ENCODE data around the gene UROD. TPM values are rescaled to one million over a fixed set of nuclear protein-coding genes. Genes with fewer than 3 reads are reported as not detected.
"Not testable (repeated sequence)": the region's sequence is repeated elsewhere in the genome, so short reads cannot be mapped to it uniquely, and the experiment has no call there.

UROD gene
- total RNA-seq, 2 experiments from 2014 or later, result 66.4 to 70.7 TPM

DNA sequence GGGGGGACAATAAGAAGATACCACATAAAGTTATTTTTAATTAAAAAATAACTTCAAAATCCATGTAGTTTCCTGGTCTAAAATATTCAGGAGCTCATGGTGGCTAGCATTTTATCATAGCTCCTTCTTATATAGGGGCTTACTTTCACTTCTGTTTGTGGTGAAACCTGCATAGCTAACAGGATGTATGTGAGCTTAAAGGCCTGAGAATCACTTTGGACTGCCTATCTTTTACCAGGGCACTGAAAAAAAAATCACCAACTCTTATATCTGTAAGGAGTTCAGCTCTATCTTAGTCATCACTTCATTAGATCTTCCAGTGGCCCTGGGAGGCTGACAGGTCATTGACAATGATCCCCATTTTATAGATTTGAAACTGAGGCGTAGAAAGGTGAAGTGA is 21.3 kb downstream of the UROD start:
- POLR2A ChIA-PET, result no interaction called here
- H3K27ac Mint-ChIP-seq, result peak overlapping the region; percentile 58
- peaks cover 14% of the 10 kb centered on the region for H3K4me1 Mint-ChIP-seq
- H3K36me3 Mint-ChIP-seq (ENCODE audit: low read depth), result no peaks in the 10 kb centered on the region
- CTCF ChIA-PET, result no interaction called here
- DNase-seq, result no peak
- H3K4me3 Mint-ChIP-seq, result no peak overlapping the region
- H3K9me3 Mint-ChIP-seq, result no peaks in the 10 kb centered on the region
- H3K27me3 Mint-ChIP-seq, result no peaks in the 10 kb centered on the region

DNA sequence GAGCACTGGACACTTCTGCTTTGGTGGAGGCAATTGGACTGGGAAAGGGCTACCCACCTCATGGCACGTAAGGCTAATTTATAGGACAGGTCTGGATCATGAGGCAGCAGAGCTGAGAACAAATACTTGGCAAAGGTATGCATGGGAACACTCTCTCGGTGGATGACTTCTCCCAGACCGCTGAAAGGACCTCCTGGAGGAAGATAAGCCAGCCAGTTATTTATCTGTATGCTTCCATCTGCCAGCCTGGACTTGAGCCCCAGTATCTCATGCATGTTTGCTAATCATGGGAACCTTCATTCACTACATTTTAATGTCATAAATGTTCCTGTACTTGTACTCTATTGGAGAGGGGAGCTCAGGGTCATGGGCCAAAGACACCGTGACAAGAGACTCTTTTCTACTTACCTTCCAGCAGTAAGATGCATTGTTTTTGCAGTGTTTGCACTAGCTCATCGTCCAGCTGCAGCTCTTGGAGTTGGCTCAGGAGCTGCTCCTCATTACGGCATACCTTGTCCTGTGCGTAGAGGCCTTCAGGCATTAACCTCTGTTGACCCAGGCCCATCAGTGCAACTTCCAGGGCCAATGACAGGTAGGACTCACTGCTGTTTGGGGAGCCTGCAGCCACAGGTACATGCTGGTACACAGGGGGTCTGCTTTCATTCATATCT is 23.7 kb downstream of the UROD start:
- Mint-ChIP-seq H3K36me3 (ENCODE audit: low read depth) (no peaks in the 10 kb centered on the region), H3K9me3 (no peaks in the 10 kb centered on the region), H3K27me3 (no peaks in the 10 kb centered on the region), H3K27ac (no peak overlapping the region), H3K4me1 (peaks cover 12% of the 10 kb centered on the region), H3K4me3 (no peak overlapping the region)
- no peak for DNase-seq
- CTCF ChIA-PET, result interaction anchor here (1.0 to 1.2 kb wide), 2 partner anchors 17 to 264 kb away, joined by 3 read pairs; no protein-coding TSS in a partner anchor
- POLR2A ChIA-PET, result no interaction called here

DNA sequence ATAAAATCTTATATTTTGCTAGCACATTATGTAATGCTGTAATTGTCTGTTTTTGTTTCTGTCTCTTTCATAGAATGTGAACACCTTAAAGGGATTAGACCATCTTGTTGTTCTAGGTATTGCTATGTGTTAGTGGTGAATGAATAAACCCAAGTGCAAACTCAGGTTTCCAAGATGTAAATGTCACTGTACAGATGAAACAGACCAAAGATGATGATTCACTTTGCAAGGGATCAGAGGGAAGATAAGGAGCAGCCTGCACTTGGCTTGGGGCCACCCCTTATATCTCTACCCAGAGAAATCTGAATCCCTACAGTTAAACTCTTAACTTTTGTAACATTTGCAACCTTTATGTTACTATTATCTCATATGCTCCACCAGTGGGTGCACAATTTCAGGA is 25.4 kb downstream of the UROD start:
- Mint-ChIP-seq H3K27ac (no peak overlapping the region), H3K4me3 (no peak overlapping the region), H3K4me1 (peaks cover 12% of the 10 kb centered on the region), H3K36me3 (ENCODE audit: low read depth) (no peaks in the 10 kb centered on the region), H3K9me3 (no peaks in the 10 kb centered on the region), H3K27me3 (no peaks in the 10 kb centered on the region)
- DNase-seq, result no peak
- POLR2A ChIA-PET, result no interaction called here
- CTCF ChIA-PET, result no interaction called here

DNA sequence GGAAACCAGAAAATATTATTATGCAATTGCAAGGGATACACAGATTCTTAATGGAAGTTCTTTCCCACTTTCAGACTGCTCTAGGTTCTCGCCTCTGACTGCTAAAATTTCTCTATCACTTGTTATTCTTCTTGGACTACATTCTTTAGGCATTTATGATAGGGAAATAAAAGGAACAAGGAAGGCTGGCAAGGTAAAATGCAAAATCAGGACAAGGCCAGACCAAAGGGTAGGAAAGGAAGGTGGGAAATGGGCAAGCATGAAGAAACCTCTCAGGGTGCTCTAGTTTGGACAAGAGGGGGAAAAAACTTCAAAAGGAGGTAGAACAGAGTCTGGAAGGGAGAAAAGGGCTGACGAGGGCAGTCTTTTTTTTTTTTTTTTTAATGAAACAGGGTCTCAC is 26.2 kb downstream of the UROD start:
- Mint-ChIP-seq H3K27ac (no peak overlapping the region), H3K36me3 (ENCODE audit: low read depth) (no peaks in the 10 kb centered on the region), H3K4me3 (no peak overlapping the region), H3K9me3 (no peaks in the 10 kb centered on the region), H3K4me1 (peaks cover 8% of the 10 kb centered on the region), H3K27me3 (no peaks in the 10 kb centered on the region)
- DNase-seq, result no peak
- POLR2A ChIA-PET, result no interaction called here
- CTCF ChIA-PET, result no interaction called here

DNA sequence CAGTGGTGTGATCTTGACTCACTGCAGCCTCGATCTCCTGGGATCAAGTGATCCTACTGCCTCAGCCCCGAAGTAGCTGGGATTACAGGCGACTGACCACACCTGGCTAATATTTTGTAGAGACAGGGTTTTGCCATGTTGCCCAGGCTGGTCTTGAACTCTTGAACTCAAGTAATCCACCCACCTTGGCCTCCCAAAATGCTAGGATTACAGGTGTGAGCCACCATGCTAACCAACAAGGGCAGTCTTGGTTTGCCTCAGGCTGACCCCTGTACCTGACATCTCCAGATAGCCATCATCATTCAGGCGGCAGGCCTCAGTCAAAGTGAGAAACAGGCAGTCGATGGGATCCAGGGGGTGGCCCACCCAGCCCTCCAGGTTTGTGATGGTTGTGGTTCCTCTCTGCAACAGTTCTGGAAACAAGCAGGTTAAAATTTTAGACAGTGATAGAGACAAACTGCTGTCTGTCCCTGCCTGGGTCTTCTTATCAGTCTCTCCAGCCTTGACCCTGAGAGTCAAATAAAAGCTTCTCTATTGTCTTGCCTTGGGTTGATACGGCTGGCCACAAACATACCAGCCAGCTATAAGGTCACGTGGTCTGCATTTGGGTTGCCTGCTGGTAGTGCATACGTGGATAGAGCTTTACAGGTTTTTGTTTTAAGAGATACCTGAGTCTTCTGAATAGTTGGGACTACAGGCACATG is 26.8 kb downstream of the UROD start:
- no peaks in the 10 kb centered on the region for H3K27me3 Mint-ChIP-seq
- POLR2A ChIA-PET, result no interaction called here
- DNase-seq, result no peak
- H3K27ac Mint-ChIP-seq, result no peak overlapping the region
- CTCF ChIA-PET, result no interaction called here
- H3K36me3 Mint-ChIP-seq (ENCODE audit: low read depth), result no peaks in the 10 kb centered on the region
- H3K4me3 Mint-ChIP-seq, result no peak overlapping the region
- no peaks in the 10 kb centered on the region for H3K9me3 Mint-ChIP-seq
- peaks cover 4% of the 10 kb centered on the region for H3K4me1 Mint-ChIP-seq

DNA sequence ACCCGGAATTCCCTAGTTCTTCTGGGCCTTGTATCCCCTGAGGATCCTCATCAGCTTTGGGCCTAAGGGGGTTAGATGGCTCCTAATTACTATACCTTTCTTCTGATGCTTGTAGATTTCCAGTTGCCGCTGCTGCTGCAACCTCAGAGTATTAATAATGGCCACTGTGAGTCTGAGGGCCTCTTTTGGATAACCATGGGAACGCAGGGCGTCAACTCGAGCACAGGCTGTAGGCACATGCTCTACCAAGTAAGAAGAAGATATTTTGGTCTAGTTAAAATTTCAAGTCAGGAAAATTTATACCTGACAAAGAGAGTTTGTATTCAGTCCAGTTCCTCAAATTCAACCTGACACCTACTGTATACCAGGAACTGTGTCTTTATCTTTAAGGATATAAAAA is 28.2 kb downstream of the UROD start:
- no peak overlapping the region for H3K27ac Mint-ChIP-seq
- ChIA-PET POLR2A (no interaction called here), CTCF (interaction anchor here (2.2 kb wide), 1 partner anchor 26 kb away, joined by 5 read pairs; no protein-coding TSS in a partner anchor)
- no peaks in the 10 kb centered on the region for H3K9me3 Mint-ChIP-seq
- no peaks in the 10 kb centered on the region for H3K27me3 Mint-ChIP-seq
- no peak for DNase-seq
- H3K4me3 Mint-ChIP-seq, result no peak overlapping the region
- H3K4me1 Mint-ChIP-seq, result peaks cover 4% of the 10 kb centered on the region
- H3K36me3 Mint-ChIP-seq (ENCODE audit: low read depth), result no peaks in the 10 kb centered on the region

DNA sequence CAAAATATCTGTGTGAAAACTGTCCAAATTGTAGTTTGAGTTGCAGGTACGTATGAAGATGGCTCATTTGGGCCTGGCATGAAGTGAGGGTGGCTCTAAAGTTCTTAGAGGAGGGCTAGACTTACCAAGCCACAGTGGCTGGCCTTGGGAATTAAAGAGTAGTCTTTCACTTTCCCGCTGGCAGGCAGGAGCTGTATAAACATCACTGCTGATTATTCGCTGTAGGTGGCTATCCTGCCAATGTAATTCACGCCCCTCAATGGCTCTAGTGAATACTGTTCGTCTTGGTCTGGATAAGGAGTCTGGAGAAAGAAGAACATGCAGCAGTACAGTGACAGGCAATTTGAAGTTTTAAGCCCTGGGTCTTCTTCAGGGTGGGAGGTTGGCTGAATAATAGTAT is 31.0 kb downstream of the UROD start:
- POLR2A ChIA-PET, result interaction anchor here (0.6 kb wide), 1 partner anchor 162 kb away, joined by 4 read pairs; no protein-coding TSS in a partner anchor
- no peak for DNase-seq
- Mint-ChIP-seq H3K27ac (no peak overlapping the region), H3K9me3 (no peaks in the 10 kb centered on the region), H3K36me3 (ENCODE audit: low read depth) (no peaks in the 10 kb centered on the region), H3K27me3 (no peaks in the 10 kb centered on the region), H3K4me1 (no peaks in the 10 kb centered on the region), H3K4me3 (no peak overlapping the region)
- CTCF ChIA-PET, result no interaction called here

DNA sequence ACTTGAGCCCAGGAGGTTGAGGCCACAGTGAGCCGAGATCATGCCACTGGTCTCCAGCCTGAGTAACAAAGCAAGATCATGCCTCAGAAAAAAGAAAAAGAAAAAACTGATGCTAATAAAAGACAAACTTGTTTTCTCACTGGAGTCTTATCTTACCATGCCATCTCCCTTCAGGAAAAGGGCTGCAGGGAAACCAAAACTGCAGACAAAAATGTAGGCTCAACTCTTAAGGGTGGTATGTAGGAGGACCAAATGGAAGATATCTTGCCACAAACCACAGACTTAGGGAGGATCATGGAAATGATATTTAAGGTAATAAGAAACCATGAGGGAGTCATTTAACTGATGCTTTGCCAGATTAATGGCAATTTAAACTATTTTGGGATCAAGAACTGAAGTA is 32.9 kb downstream of the UROD start:
- H3K27me3 Mint-ChIP-seq, result no peaks in the 10 kb centered on the region
- H3K4me3 Mint-ChIP-seq, result no peak overlapping the region
- H3K27ac Mint-ChIP-seq, result no peak overlapping the region
- H3K36me3 Mint-ChIP-seq (ENCODE audit: low read depth), result peaks cover 3% of the 10 kb centered on the region
- H3K9me3 Mint-ChIP-seq, result no peaks in the 10 kb centered on the region
- CTCF ChIA-PET, result no interaction called here
- POLR2A ChIA-PET, result no interaction called here
- peaks cover 3% of the 10 kb centered on the region for H3K4me1 Mint-ChIP-seq
- no peak for DNase-seq

DNA sequence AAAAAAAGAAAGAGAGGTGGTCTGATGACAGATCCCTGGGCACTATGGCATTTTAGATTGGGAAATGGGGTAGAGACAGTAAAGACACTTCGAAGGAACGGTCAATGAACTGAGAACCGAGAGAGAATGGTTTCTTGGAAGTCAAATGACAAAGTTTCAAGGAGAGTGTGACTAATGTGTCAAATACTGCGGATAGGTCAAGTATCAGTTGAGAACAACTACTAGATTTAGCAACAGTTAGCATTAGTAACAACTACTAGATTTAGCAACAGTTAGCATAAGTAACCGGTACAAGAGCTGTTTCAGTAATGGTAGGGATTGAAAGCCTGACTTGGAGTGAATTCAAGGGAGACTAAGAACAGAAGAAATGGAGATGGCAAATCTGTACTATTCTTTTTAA is 35.0 kb downstream of the UROD start:
- POLR2A ChIA-PET, result no interaction called here
- Mint-ChIP-seq H3K4me1 (peaks cover 17% of the 10 kb centered on the region), H3K27me3 (no peaks in the 10 kb centered on the region), H3K27ac (no peak overlapping the region), H3K36me3 (ENCODE audit: low read depth) (peaks cover 3% of the 10 kb centered on the region), H3K4me3 (no peak overlapping the region), H3K9me3 (no peaks in the 10 kb centered on the region)
- CTCF ChIA-PET, result no interaction called here
- DNase-seq, result no peak

DNA sequence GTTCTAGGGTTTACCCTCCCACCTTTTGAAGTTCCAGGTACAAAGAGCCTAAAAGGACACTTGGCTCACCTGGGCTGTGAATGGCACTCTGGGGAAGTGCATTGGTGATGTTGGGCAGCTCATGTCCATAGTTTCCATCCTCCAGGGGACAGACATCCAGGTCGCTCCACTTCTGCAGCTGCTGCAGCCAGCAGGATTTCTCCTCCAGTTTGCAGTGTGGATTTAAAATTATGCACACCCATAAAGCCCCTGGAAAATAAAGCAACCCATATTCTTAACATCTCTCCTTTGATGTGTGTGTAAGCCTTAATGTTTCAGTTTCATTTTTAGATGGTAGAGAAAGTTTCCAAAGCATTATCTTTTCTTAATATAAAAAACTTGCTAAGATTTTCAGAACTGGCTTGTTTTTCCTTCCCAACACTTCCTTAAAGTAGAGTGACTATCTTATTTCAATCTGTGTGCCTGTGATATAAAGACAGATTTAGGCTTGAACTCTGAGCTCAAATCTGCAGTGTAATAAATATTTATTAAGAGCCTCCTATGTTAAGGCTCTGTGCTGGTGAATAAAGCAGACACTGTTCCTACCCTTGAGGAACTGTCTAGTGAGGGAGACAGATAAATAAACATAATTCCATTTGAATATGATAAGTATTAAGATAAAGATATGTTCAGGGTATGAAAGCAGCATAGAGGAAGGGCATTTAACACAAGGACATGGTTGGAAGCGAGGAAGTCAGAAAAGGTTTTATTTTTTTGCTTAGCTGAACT is 39.1 kb downstream of the UROD start:
- POLR2A ChIA-PET, result no interaction called here
- Mint-ChIP-seq H3K27me3 (no peaks in the 10 kb centered on the region), H3K9me3 (no peaks in the 10 kb centered on the region), H3K27ac (peak overlapping the region; percentile 88), H3K4me3 (peak overlapping the region; percentile 61), H3K36me3 (ENCODE audit: low read depth) (peaks cover 3% of the 10 kb centered on the region), H3K4me1 (peaks cover 17% of the 10 kb centered on the region)
- CTCF ChIA-PET, result interaction anchor here (0.6 to 1.7 kb wide), 5 partner anchors 15 to 308 kb away, joined by 3 to 5 read pairs (median 3); partner anchors contain the start of gene BTBD19
- DNase-seq, result peak; percentile 25

DNA sequence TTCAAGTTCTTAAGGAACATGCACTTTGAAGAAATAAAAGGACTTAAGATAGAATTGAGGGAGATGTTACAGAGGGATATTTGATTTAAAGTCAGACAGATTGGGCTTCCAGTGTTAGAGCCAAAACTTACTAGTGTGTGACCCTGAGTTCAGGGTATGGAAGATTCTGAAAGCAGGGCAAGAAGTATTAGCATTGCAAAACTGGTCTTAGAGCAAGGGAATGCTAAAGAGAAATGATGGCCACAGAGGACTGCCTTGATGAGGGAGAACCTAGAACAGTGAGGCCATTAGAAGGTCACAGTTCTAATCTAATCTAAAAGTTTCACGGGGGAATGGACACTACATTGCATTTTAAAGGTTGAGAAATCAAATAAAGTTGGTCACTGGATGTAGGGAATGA is 45.5 kb downstream of the UROD start:
- POLR2A ChIA-PET, result no interaction called here
- H3K4me3 Mint-ChIP-seq, result no peak overlapping the region
- no peaks in the 10 kb centered on the region for H3K36me3 Mint-ChIP-seq (ENCODE audit: low read depth)
- H3K27ac Mint-ChIP-seq, result no peak overlapping the region
- peaks cover 3% of the 10 kb centered on the region for H3K27me3 Mint-ChIP-seq
- no peaks in the 10 kb centered on the region for H3K4me1 Mint-ChIP-seq
- no peaks in the 10 kb centered on the region for H3K9me3 Mint-ChIP-seq
- CTCF ChIA-PET, result no interaction called here
- no peak for DNase-seq

DNA sequence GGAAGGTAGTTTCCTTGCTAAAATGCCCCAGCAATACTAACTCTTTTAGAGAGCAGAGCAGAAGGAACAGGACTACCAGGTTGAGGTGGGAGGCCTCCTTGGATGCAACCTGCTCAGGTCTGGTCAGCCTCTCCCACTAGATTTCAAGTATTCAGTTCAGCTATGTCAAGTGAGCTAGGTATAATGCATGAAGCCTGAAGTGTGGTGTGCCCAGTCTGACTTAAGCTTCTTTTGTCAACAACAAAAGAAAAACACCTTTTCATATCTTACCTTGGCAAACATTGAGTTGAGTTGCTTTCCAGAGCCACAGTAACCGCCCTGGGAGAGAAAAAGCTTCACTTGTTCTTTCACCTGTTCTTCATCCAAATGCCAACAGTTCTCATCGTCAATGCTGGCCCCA is 47.8 kb downstream of the UROD start:
- CTCF ChIA-PET, result no interaction called here
- H3K4me1 Mint-ChIP-seq, result no peaks in the 10 kb centered on the region
- peaks cover 3% of the 10 kb centered on the region for H3K27me3 Mint-ChIP-seq
- no peaks in the 10 kb centered on the region for H3K36me3 Mint-ChIP-seq (ENCODE audit: low read depth)
- POLR2A ChIA-PET, result no interaction called here
- no peaks in the 10 kb centered on the region for H3K9me3 Mint-ChIP-seq
- H3K27ac Mint-ChIP-seq, result no peak overlapping the region
- no peak overlapping the region for H3K4me3 Mint-ChIP-seq
- no peak for DNase-seq

DNA sequence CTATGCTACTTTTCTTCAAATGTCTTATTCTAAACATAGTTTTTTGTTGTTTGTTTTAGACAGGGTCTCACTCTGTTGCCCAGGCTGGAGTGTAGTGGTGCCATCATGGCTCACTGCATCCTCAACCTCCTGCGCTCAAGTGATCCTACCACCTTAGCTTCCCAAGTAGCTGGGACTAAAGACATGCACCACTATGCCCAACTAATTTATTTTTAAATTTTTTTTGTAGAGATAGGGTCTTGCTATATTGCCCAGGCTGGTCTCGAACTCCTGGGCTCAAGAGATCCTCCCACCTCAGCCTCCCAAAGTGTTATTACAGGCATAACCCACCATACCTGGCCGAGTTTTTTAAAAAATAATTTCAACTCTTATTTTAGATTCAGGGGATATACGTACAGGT is 50.4 kb downstream of the UROD start:
- H3K27me3 Mint-ChIP-seq; DNase-seq; H3K27ac Mint-ChIP-seq; POLR2A ChIA-PET; H3K4me3 Mint-ChIP-seq; CTCF ChIA-PET; H3K4me1 Mint-ChIP-seq; H3K36me3 Mint-ChIP-seq (ENCODE audit: low read depth); H3K9me3 Mint-ChIP-seq: not testable (repeated sequence)
